ENCODE measurements around the gene SULF2. TPM values are rescaled to one million over a fixed set of nuclear protein-coding genes. Genes with fewer than 3 reads are reported as not detected.

Gene SULF2
- total RNA-seq, 1 donor from 2014 or later: 94.5 TPM

DNA sequence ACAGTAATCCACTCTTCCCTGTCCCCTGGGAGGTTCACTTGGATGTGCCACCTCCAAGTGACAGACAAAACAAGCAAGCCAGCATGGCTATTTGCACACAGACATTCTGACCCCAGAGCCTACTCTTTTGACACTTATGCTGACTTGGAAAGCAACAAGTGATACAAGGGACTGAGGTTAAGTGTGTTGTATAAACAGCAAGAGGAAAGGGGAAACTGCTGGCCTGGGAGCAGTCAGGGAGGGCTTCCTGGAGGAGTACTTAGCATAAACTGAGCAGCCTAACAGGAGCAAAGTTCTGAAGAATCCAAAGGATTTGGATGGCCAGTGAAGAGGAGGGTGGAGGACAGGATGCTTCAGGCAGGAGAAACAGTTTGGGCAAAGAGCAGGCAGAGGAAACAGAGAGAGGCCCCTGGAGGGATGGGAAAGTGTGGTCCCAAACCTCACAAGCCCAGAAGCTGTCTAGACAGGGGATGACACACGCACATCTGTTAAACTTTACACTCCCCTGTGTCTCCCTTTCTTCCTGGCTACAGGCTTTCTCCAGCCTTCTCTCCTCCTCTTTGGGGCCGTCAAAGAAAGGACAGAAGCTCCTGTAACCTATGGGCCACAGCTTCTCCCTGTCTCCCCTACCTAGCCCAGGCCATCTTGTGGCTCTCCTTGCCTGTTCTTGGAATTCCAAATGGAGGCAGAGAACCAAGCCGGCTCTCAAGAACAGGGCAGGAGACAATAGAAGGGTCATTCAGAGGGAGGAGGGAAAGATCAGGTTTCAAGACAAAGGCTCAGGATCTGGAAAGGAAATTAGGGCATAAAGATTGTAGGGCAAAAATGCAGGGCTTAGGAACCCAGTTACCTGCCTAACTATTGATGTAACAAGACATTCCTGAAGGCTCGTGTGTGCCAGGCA lies 19.3 kb downstream of the SULF2 start:
- Mint-ChIP-seq H3K27me3 (peaks cover 17% of the 10 kb centered on the region), H3K9me3 (ENCODE audit: low read depth) (peaks cover 5% of the 10 kb centered on the region), H3K36me3 (ENCODE audit: insufficient read depth) (peaks cover 20% of the 10 kb centered on the region), H3K4me1 (ENCODE audit: low read depth) (peaks cover 20% of the 10 kb centered on the region), H3K4me3 (ENCODE audit: low read depth) (no peak overlapping the region), H3K27ac (peak overlapping the region; percentile 26)
- TF ChIP-seq, protein P1, sequence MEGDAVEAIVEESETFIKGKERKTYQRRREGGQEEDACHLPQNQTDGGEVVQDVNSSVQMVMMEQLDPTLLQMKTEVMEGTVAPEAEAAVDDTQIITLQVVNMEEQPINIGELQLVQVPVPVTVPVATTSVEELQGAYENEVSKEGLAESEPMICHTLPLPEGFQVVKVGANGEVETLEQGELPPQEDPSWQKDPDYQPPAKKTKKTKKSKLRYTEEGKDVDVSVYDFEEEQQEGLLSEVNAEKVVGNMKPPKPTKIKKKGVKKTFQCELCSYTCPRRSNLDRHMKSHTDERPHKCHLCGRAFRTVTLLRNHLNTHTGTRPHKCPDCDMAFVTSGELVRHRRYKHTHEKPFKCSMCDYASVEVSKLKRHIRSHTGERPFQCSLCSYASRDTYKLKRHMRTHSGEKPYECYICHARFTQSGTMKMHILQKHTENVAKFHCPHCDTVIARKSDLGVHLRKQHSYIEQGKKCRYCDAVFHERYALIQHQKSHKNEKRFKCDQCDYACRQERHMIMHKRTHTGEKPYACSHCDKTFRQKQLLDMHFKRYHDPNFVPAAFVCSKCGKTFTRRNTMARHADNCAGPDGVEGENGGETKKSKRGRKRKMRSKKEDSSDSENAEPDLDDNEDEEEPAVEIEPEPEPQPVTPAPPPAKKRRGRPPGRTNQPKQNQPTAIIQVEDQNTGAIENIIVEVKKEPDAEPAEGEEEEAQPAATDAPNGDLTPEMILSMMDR (IDR thresholded peaks at IDR 0.05; ENCODE audit: unreplicated experiment): no peak
- no peak for DNase-seq (ENCODE audit: low spot score, unreplicated experiment)

DNA sequence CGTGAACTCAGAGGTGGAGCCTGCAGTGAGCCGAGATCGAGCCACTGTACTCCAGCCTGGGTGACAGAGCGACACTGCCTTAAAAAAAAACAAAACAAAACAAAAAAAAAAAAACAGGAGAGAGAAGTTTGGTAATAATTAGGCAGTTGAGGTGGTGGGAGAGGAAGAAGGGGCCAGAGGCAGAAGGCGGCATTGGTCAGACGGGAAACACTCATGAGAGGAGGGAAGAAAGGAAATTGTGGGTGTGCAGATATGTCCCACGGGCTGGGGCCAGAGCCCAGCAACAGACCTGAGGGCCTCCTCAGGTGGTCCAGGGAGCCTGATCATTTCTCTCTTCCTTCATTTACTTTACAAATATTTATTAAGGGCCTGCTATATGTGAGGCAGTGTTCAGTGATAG lies 20.0 kb downstream of the SULF2 start:
- TF ChIP-seq, protein P1 (IDR thresholded peaks at IDR 0.05; ENCODE audit: unreplicated experiment): no peak
- H3K9me3 Mint-ChIP-seq (ENCODE audit: low read depth): peaks cover 2% of the 10 kb centered on the region
- peaks cover 20% of the 10 kb centered on the region for H3K4me1 Mint-ChIP-seq (ENCODE audit: low read depth)

DNA sequence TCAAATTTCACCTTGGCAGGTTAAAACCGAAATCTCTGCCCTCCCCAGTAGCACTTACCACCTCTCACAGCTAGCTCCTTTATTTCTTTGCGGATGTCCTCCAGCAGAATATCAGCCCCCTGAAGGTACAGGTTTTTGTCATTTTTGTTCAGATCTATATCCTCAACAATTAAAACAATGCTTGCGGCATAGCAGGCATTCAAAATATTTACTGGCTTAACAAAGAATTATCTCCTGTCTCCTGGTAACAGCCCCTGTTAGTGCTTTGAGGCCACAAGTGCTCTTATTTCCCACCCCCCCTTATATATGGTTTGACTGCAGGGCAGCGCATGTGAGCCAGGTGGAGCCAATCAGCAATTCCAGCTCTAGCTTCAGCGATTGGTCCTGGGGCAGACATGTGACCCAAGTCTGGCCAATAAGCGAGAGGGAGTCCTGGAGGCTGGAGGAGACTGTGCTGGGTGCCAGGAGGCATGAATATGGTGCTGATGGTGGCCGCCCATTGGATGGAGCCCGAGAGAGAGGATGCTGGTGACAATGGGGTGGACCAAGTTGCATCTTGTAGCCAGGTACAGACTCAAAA lies 21.0 kb downstream of the SULF2 start:
- no peak overlapping the region for H3K4me3 Mint-ChIP-seq (ENCODE audit: low read depth)
- TF ChIP-seq, protein P1 (IDR thresholded peaks at IDR 0.05; ENCODE audit: unreplicated experiment): no peak
- peaks cover 10% of the 10 kb centered on the region for H3K36me3 Mint-ChIP-seq (ENCODE audit: insufficient read depth)
- H3K27me3 Mint-ChIP-seq: peaks cover 20% of the 10 kb centered on the region
- H3K27ac Mint-ChIP-seq: no peak overlapping the region
- peaks cover 20% of the 10 kb centered on the region for H3K4me1 Mint-ChIP-seq (ENCODE audit: low read depth)
- no peak for DNase-seq (ENCODE audit: low spot score, unreplicated experiment)
- no peaks in the 10 kb centered on the region for H3K9me3 Mint-ChIP-seq (ENCODE audit: low read depth)

More for the DNA sequence above, 20.0 kb downstream of the SULF2 start:
- H3K27ac Mint-ChIP-seq: no peak overlapping the region
- H3K36me3 Mint-ChIP-seq (ENCODE audit: insufficient read depth): peaks cover 16% of the 10 kb centered on the region
- no peak overlapping the region for H3K4me3 Mint-ChIP-seq (ENCODE audit: low read depth)
- DNase-seq (ENCODE audit: low spot score, unreplicated experiment): no peak
- H3K27me3 Mint-ChIP-seq: peaks cover 20% of the 10 kb centered on the region

DNA sequence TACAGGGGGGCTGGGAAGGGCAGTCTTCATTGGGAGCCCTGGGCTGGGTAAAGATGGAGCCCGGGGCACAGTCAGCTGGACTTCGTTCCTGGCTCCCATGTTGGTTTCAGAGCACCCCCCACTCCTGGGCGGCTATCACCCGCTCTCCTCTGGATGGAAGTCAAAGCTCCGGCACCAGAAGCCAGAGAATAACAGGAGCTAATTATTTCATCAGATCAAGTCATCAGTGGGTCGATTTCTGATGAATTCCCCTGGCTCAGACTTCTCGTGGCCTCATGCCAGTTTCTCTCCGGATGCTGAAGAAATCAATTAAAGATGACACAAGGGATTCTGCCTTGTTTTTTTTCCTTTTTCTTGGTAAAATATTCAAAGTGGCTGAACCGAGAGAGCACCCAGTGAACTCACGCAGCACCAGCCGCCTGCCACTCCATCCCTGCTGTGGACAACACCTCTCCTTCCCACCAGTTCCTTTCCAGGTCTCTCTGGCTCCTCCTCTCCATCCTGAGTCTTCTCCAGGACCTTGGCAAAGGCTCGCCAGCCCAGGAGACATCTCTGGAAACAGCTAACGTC lies 22.5 kb downstream of the SULF2 start:
- peaks cover 18% of the 10 kb centered on the region for H3K4me1 Mint-ChIP-seq (ENCODE audit: low read depth)
- DNase-seq (ENCODE audit: low spot score, unreplicated experiment): no peak

More for the DNA sequence above, 22.5 kb downstream of the SULF2 start:
- no peaks in the 10 kb centered on the region for H3K9me3 Mint-ChIP-seq (ENCODE audit: low read depth)
- H3K4me3 Mint-ChIP-seq (ENCODE audit: low read depth): no peak overlapping the region
- peaks cover 20% of the 10 kb centered on the region for H3K27me3 Mint-ChIP-seq
- H3K27ac Mint-ChIP-seq: no peak overlapping the region
- H3K36me3 Mint-ChIP-seq (ENCODE audit: insufficient read depth): peaks cover 10% of the 10 kb centered on the region
- TF ChIP-seq, protein P1 (IDR thresholded peaks at IDR 0.05; ENCODE audit: unreplicated experiment): no peak
